ENCODE measurements around the gene DAGLA. TPM values are rescaled to one million over a fixed set of nuclear protein-coding genes. Genes with fewer than 3 reads are reported as not detected.

Gene DAGLA
- total RNA-seq, 2 experiments from 2014 or later: 0.05 TPM; not detected in 1

DNA sequence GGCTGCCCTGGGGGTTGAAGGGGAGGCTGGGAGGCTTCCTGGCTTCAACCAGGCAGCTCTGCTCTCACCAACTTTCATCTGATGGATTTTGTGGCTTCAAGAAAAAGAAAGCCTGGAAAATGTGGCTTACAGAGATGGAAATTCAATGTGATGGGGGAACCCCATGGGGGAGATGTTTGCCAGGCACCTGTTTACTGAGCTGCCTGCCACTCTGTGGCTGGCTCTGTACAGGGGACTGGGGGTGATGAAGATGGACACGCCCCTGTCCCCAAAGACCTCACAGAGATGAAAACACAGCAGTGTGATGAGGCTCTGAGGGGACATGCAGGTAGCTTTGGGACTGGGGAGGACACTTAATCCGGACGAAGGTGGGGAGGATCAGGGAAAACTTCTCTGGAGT, 102.1 kb downstream of the DAGLA start:
- intact Hi-C loops (cut with micrococcal nuclease): no loop called here
- Mint-ChIP-seq H3K9me3 (no peaks in the 10 kb centered on the region), H3K36me3 (ENCODE audit: low read depth) (peaks cover 9% of the 10 kb centered on the region), H3K4me1 (ENCODE audit: low read depth) (peaks cover 5% of the 10 kb centered on the region), H3K27me3 (no peaks in the 10 kb centered on the region), H3K4me3 (no peak overlapping the region), H3K27ac (no peak overlapping the region)
- DNase-seq: no peak
- ATAC-seq: no peak
- ChIA-PET CTCF (interaction anchor here (0.7 to 1.2 kb wide), 4 partner anchors 9 to 33 kb away, joined by 3 to 5 read pairs (median 4); no protein-coding TSS in a partner anchor), POLR2A (interaction anchor here (1.2 to 4.3 kb wide), 3 partner anchors 8 to 16 kb away, joined by 3 to 32 read pairs (median 4); partner anchors contain the start of genes FEN1 and TMEM258)
- TF ChIP-seq, protein P1, sequence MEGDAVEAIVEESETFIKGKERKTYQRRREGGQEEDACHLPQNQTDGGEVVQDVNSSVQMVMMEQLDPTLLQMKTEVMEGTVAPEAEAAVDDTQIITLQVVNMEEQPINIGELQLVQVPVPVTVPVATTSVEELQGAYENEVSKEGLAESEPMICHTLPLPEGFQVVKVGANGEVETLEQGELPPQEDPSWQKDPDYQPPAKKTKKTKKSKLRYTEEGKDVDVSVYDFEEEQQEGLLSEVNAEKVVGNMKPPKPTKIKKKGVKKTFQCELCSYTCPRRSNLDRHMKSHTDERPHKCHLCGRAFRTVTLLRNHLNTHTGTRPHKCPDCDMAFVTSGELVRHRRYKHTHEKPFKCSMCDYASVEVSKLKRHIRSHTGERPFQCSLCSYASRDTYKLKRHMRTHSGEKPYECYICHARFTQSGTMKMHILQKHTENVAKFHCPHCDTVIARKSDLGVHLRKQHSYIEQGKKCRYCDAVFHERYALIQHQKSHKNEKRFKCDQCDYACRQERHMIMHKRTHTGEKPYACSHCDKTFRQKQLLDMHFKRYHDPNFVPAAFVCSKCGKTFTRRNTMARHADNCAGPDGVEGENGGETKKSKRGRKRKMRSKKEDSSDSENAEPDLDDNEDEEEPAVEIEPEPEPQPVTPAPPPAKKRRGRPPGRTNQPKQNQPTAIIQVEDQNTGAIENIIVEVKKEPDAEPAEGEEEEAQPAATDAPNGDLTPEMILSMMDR (IDR thresholded peaks at IDR 0.05): no peak

DNA sequence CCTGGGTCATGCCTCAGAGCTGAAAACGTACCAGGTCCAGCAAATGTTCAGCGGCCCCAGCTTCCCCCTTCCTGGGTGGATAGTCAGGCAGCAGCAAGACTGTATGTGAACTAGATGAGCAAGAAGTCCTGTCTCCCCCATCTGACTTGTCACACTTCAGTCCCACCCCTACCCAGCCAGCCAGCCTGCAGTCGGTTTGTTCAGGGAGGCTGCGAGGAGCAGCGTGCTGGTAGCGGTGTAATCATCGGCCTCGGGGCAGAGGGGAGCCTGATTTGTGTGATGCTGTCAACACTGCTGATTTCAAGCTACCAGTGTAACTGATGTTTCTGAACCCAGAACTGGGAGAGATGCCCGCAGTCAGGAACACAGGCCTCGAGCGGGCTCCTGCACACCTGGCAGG, 102.7 kb downstream of the DAGLA start:
- no peak overlapping the region for H3K27ac Mint-ChIP-seq
- CTCF ChIA-PET: interaction anchor here (1.2 kb wide), 2 partner anchors 9 to 32 kb away, joined by 3 to 5 read pairs; no protein-coding TSS in a partner anchor
- H3K4me1 Mint-ChIP-seq (ENCODE audit: low read depth): peaks cover 2% of the 10 kb centered on the region
- intact Hi-C loops (cut with micrococcal nuclease): no loop called here
- no peak overlapping the region for H3K4me3 Mint-ChIP-seq
- POLR2A ChIA-PET: interaction anchor here (1.2 to 4.3 kb wide), 3 partner anchors 9 to 15 kb away, joined by 3 to 32 read pairs (median 4); partner anchors contain the start of genes FEN1 and TMEM258
- peaks cover 9% of the 10 kb centered on the region for H3K36me3 Mint-ChIP-seq (ENCODE audit: low read depth)
- H3K9me3 Mint-ChIP-seq: no peaks in the 10 kb centered on the region
- H3K27me3 Mint-ChIP-seq: no peaks in the 10 kb centered on the region
- ATAC-seq (no peak), DNase-seq (no peak)
- TF ChIP-seq, protein P1 (IDR thresholded peaks at IDR 0.05): no peak

DNA sequence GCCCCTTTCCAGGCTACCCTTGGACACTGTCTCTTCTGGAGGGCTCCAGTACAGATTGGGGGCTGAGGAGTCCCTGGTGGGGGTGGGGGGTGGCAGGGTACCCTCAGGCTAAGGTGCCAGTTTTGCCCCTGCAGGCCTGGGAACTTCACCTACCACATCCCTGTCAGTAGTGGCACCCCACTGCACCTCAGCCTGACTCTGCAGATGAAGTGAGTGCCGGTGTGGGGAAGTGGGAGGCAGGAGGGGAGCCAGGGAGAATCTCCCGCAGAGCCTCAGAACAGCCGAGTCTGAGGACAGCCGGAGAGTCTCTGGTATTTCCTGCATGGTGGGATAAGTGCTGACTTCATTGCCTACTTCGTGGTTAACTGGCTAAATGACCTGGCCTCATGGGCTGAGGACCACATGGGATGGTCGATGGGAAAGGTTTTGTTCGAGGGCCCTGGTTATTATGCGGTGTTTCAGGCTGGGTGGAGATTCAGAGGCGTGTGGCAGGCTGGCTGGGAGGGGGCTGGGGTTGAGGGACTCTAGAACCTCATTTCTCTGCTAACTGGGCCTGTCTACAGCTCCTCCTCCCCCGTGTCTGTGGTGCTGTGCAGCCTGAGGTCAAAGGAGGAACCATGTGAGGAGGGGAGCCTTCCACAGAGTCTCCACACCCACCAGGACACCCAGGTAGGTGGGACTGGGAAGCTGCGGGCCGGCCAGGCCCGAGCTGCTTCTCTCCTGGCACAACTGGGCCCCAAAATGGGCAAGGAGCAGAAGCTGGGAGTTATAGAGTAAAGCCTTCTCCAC, 103.7 kb downstream of the DAGLA start:
- Mint-ChIP-seq H3K4me3 (no peak overlapping the region), H3K9me3 (no peaks in the 10 kb centered on the region), H3K36me3 (ENCODE audit: low read depth) (peaks cover 14% of the 10 kb centered on the region), H3K27ac (no peak overlapping the region), H3K27me3 (no peaks in the 10 kb centered on the region), H3K4me1 (ENCODE audit: low read depth) (peaks cover 6% of the 10 kb centered on the region)
- DNase-seq (no peak), ATAC-seq (no peak)
- POLR2A ChIA-PET: interaction anchor here (0.6 to 0.7 kb wide), 2 partner anchors 9 to 305 kb away, joined by 3 read pairs; partner anchors contain the start of genes FEN1 and TMEM258
- intact Hi-C loops (cut with micrococcal nuclease): no loop called here
- TF ChIP-seq, protein P1 (IDR thresholded peaks at IDR 0.05): no peak
- CTCF ChIA-PET: no interaction called here

DNA sequence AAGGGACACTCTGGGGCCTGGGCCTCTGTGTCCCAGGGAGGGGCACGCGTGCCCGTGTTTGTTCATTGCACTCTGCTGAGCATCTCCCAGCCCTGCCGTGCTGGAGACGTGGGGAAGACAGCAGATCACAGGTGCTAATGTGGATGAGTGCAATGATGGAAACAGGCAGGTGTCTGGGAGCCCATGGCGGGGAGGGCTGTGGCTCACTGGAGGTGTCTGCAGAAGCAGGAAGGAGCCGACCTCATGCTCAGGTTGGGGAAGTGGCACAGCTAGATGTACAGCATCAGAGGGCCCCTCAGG, 104.3 kb downstream of the DAGLA start:
- POLR2A ChIA-PET: interaction anchor here (0.6 to 0.7 kb wide), 2 partner anchors 8 to 304 kb away, joined by 3 read pairs; partner anchors contain the start of genes FEN1 and TMEM258
- no peak overlapping the region for H3K4me3 Mint-ChIP-seq
- intact Hi-C loops (cut with micrococcal nuclease): no loop called here
- H3K36me3 Mint-ChIP-seq (ENCODE audit: low read depth): peaks cover 18% of the 10 kb centered on the region
- H3K27ac Mint-ChIP-seq: no peak overlapping the region
- CTCF ChIA-PET: no interaction called here
- peaks cover 9% of the 10 kb centered on the region for H3K4me1 Mint-ChIP-seq (ENCODE audit: low read depth)
- TF ChIP-seq, protein P1 (IDR thresholded peaks at IDR 0.05): no peak
- ATAC-seq: no peak
- H3K9me3 Mint-ChIP-seq: no peaks in the 10 kb centered on the region
- no peaks in the 10 kb centered on the region for H3K27me3 Mint-ChIP-seq
- no peak for DNase-seq

DNA sequence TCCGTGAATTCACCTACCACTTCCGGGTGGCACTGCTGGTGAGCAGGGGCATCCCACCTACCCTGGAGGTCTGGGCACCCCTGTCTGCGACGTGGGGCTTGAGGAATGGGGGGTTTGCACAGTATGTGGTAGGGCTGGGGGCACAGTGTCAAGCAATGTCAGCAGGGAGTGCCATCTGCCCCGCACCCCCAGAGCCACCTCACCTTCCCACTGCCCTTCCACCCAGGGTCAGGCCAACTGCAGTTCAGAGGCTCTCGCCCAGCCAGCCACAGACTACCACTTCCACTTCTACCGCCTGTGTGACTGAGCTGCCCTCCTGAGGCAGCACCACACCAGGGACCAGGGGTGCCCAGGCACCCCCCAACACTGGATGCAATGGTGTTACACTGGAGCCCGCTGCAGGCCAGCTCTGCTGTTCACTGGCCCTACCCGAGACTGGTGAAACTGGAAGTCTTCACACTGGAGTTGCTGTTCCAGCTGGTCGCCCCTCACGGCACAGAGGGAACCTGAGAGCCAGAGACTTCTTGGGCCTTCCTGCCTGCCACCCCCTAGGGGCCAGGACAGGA, 105.7 kb downstream of the DAGLA start:
- Mint-ChIP-seq H3K4me1 (ENCODE audit: low read depth) (peaks cover 19% of the 10 kb centered on the region), H3K4me3 (no peak overlapping the region), H3K36me3 (ENCODE audit: low read depth) (peaks cover 27% of the 10 kb centered on the region), H3K9me3 (no peaks in the 10 kb centered on the region), H3K27ac (no peak overlapping the region), H3K27me3 (no peaks in the 10 kb centered on the region)
- intact Hi-C loops (cut with micrococcal nuclease): no loop called here
- no peak for DNase-seq
- no peak for ATAC-seq
- POLR2A ChIA-PET: no interaction called here
- TF ChIP-seq, protein P1 (IDR thresholded peaks at IDR 0.05): no peak
- CTCF ChIA-PET: interaction anchor here (0.9 to 4.5 kb wide), 2 partner anchors 12 to 322 kb away, joined by 3 to 35 read pairs; no protein-coding TSS in a partner anchor

Data from activated CD8-positive, alpha-beta T cell treated with anti-CD3 and anti-CD28 coated beads for 36 hours (primary cell).